GM23338 (cell line): Measurements from ENCODE around the gene MED27. TPM values are rescaled to one million over a fixed set of nuclear protein-coding genes. Genes with fewer than 3 reads are reported as not detected.

ENCODE experiments used
- ATAC-seq: fragments of 200-7000 bp; cut with Tn5 transposase; 3 replicates; pipeline ENCODE4 v1.9.1; 2020
- DNase-seq: peaks from one replicate; pipeline ENCODE4 v3.0.0-alpha.2; 2015; ENCODE audit warnings: low spot score
- H2AFZ ChIP-seq: fragments of 200-600 bp; sonication (generic); 2 replicates; pipeline ENCODE4 v1.8.0; 2016; ENCODE audit warnings: antibody characterized with exemption, mild to moderate bottlenecking, moderate library complexity
- H3F3A ChIP-seq: fragments of 200-600 bp; sonication (generic); replicated peaks from 2 replicates; pipeline ENCODE4 v1.8.0; 2017; ENCODE audit warnings: antibody characterized with exemption, mixed run types, low read depth
- H3K27ac ChIP-seq: fragments of 200-600 bp; sonication (generic); 2 replicates; pipeline ENCODE4 v1.6.1; 2016; ENCODE audit warnings: low read depth
- H3K27me3 ChIP-seq: fragments of 200-600 bp; sonication (generic); 2 replicates; pipeline ENCODE4 v1.8.0; 2016; ENCODE audit warnings: mild to moderate bottlenecking, mixed run types, moderate library complexity; ENCODE audit not compliant: insufficient read depth
- H3K36me3 ChIP-seq: fragments of 200-600 bp; sonication (generic); 2 replicates; pipeline ENCODE4 v1.8.0; 2016; ENCODE audit warnings: mild to moderate bottlenecking; ENCODE audit not compliant: insufficient read depth
- H3K4me1 ChIP-seq: fragments of 200-600 bp; sonication (generic); 2 replicates; pipeline ENCODE4 v1.8.0; 2016; ENCODE audit warnings: mild to moderate bottlenecking, moderate library complexity; ENCODE audit not compliant: insufficient read depth
- H3K4me2 ChIP-seq: fragments of 200-600 bp; sonication (generic); 2 replicates; pipeline ENCODE4 v1.7.1; 2017; ENCODE audit warnings: mixed run types
- H3K4me3 ChIP-seq: fragments of 200-600 bp; sonication (generic); 2 replicates; pipeline ENCODE4 v1.6.1; 2016; ENCODE audit warnings: mixed run types
- H3K79me2 ChIP-seq: fragments of 200-600 bp; sonication (generic); replicated peaks from 2 replicates; pipeline ENCODE4 v1.8.0; 2017; ENCODE audit warnings: mild to moderate bottlenecking; ENCODE audit not compliant: insufficient read depth
- H3K9me2 ChIP-seq: fragments of 200-600 bp; sonication (generic); 2 replicates; pipeline ENCODE4 v1.8.0; 2017; ENCODE audit not compliant: insufficient read depth
- H4K20me1 ChIP-seq: fragments of 200-600 bp; sonication (generic); replicated peaks from 2 replicates; pipeline ENCODE4 v1.8.0; 2017; ENCODE audit warnings: mild to moderate bottlenecking; ENCODE audit not compliant: insufficient read depth
- H3K27ac Mint-ChIP-seq: 2 replicates; pipeline ENCODE4 v1.8.0; 2020; ENCODE audit warnings: inconsistent platforms, mild to moderate bottlenecking, moderate library complexity, mixed read lengths
- H3K27me3 Mint-ChIP-seq: 3 replicates; pipeline ENCODE4 v1.8.0; 2022; ENCODE audit warnings: low read depth, mild to moderate bottlenecking, moderate library complexity, mixed read lengths, inconsistent platforms; ENCODE audit not compliant: insufficient read depth, poor library complexity
- H3K36me3 Mint-ChIP-seq: 3 replicates; pipeline ENCODE4 v1.8.0; 2021; ENCODE audit warnings: low read depth, mild to moderate bottlenecking, inconsistent platforms, moderate library complexity, mixed read lengths
- H3K4me1 Mint-ChIP-seq: 3 replicates; pipeline ENCODE4 v1.8.0; 2020; ENCODE audit warnings: mild to moderate bottlenecking, inconsistent platforms, mixed read lengths
- H3K4me3 Mint-ChIP-seq: 3 replicates; pipeline ENCODE4 v1.8.0; 2021; ENCODE audit warnings: moderate library complexity, mild to moderate bottlenecking, inconsistent platforms, mixed read lengths
- H3K9me3 Mint-ChIP-seq: 3 replicates; pipeline ENCODE4 v1.8.0; 2020; ENCODE audit warnings: moderate library complexity, mild to moderate bottlenecking, inconsistent platforms, mixed read lengths
- CREB1 ChIP-seq: fragments of 250-450 bp; sonication (Bioruptor Pico); IDR thresholded peaks from 2 replicates; pipeline ENCODE4 v1.5.0; 2020; ENCODE audit warnings: low read depth, mild to moderate bottlenecking, moderate library complexity
- CTCF ChIP-seq, 2 experiments: fragments of 200-600 bp in 1 of 2; sonication (generic) in 1 of 2; conservative IDR thresholded peaks; 2 replicates each; pipeline versions ENCODE4 v1.5.1 to v1.6.1; 2016 to 2017; ENCODE audit warnings: antibody characterized with exemption in 2 of 2, low read depth in 2 of 2, mild to moderate bottlenecking in 2 of 2, moderate library complexity in 1 of 2
- ETS1 ChIP-seq: IDR thresholded peaks from 2 replicates; pipeline ENCODE4 v1.6.1; 2016; ENCODE audit warnings: antibody characterized with exemption
- EZH2 ChIP-seq: fragments of 200-600 bp; sonication (generic); IDR thresholded peaks from one replicate; pipeline ENCODE4 v1.8.0; 2017; ENCODE audit warnings: antibody characterized with exemption, mild to moderate bottlenecking, low read depth; ENCODE audit not compliant: unreplicated experiment
- EZH2phosphoT487 ChIP-seq: fragments of 200-600 bp; sonication (generic); IDR thresholded peaks from one replicate; pipeline ENCODE4 v1.8.1; 2018; ENCODE audit warnings: antibody characterized with exemption; ENCODE audit not compliant: unreplicated experiment
- JUNB ChIP-seq: IDR thresholded peaks from one replicate; pipeline ENCODE4 v1.6.1; 2016; ENCODE audit warnings: antibody characterized with exemption; ENCODE audit not compliant: unreplicated experiment
- NANOG ChIP-seq: IDR thresholded peaks from 2 replicates; pipeline ENCODE4 v1.6.1; 2016; ENCODE audit warnings: antibody characterized with exemption, borderline replicate concordance
- POLR2AphosphoS5 ChIP-seq: IDR thresholded peaks from 2 replicates; pipeline ENCODE4 v1.6.1; 2016; ENCODE audit warnings: antibody characterized with exemption, low read depth
- STAT1 ChIP-seq: IDR thresholded peaks from one replicate; pipeline ENCODE4 v1.6.1; 2016; ENCODE audit warnings: antibody characterized with exemption; ENCODE audit not compliant: unreplicated experiment
- ZNF114 ChIP-seq: fragments of 250-450 bp; sonication (Bioruptor Pico); IDR thresholded peaks from 2 replicates; pipeline ENCODE4 v1.5.0; 2020; ENCODE audit warnings: mild to moderate bottlenecking, moderate library complexity
- ZNF331 ChIP-seq: fragments of 250-450 bp; sonication (Bioruptor Pico); IDR thresholded peaks from 2 replicates; pipeline ENCODE4 v1.5.0; 2020; ENCODE audit warnings: low read depth, mild to moderate bottlenecking, moderate library complexity
- ZNF462 ChIP-seq: fragments of 250-450 bp; sonication (Bioruptor Pico); IDR thresholded peaks from 2 replicates; pipeline ENCODE4 v1.5.0; 2020; ENCODE audit warnings: mild to moderate bottlenecking, moderate library complexity
- polyA plus RNA-seq: library from polyadenylated mRNA; unstranded; fragments of >200 nt; fragmentation: Nextera tagmentation; extraction: Ambion mirVana; gene quantifications from 2 replicates; pipeline ENCODE4 v1.2.1, GENCODE V29; 2016
- total RNA-seq: library from RNA; depleted of rRNA; stranded (reverse); fragments of >200 nt; shearing (Covaris generic); gene quantifications from 2 replicates; pipeline ENCODE4 v1.2.3, GENCODE V29; 2014
- TF ChIP-seq, protein P1 (sequence below): IDR thresholded peaks from one replicate; pipeline ENCODE4 v1.6.1; 2018; ENCODE audit warnings: antibody characterized with exemption; ENCODE audit not compliant: unreplicated experiment

The MED27 gene
- total and polyA plus RNA-seq, 2 experiments from 2014 or later, result 30.6 to 35.0 TPM

GRCh38 chr9:131854896-131855613 is 224.6 kb downstream of the MED27 start:
- Mint-ChIP-seq H3K36me3 (peaks cover 1% of the 10 kb centered on the region; the same call in 1 of the 3 replicates), H3K27ac (peak overlapping the region; percentile 17; the same call in 1 of the 2 replicates), H3K9me3 (no peaks in the 10 kb centered on the region), H3K27me3 (peaks cover 12% of the 10 kb centered on the region), H3K4me1 (peaks cover 25% of the 10 kb centered on the region), H3K4me3 (no peak overlapping the region)
- Histone ChIP-seq H3K4me3 (no peak overlapping the region), H4K20me1 (no peaks in the 10 kb centered on the region), H3K36me3 (no peaks in the 10 kb centered on the region), H3K27me3 (no peaks in the 10 kb centered on the region), H3K27ac (no peak overlapping the region), H3K4me2 (no peak overlapping the region), H3K79me2 (no peaks in the 10 kb centered on the region), H2AFZ (no peak overlapping the region), H3F3A (0 out of 2 replicates have a peak, but pooled peaks cover 5% of the 10 kb centered on the region), H3K9me2 (no peaks in the 10 kb centered on the region), H3K4me1 (peaks cover 10% of the 10 kb centered on the region; the same call in 1 of the 2 replicates)
- TF ChIP-seq ZNF331 (no peak), NANOG (no peak), EZH2 (no peak), CREB1 (CRISPR knock-in tag) (no peak), STAT1 (no peak), EZH2phosphoT487 (no peak), ZNF114 (CRISPR knock-in tag) (no peak), POLR2AphosphoS5 (no peak), ZNF462 (CRISPR knock-in tag) (no peak), CTCF (conservative IDR thresholded peaks at IDR 0.05; ENCODE audit: low read depth in 2 of 2) (no peak), JUNB (no peak), ETS1 (no peak)
- TF ChIP-seq, protein P1, sequence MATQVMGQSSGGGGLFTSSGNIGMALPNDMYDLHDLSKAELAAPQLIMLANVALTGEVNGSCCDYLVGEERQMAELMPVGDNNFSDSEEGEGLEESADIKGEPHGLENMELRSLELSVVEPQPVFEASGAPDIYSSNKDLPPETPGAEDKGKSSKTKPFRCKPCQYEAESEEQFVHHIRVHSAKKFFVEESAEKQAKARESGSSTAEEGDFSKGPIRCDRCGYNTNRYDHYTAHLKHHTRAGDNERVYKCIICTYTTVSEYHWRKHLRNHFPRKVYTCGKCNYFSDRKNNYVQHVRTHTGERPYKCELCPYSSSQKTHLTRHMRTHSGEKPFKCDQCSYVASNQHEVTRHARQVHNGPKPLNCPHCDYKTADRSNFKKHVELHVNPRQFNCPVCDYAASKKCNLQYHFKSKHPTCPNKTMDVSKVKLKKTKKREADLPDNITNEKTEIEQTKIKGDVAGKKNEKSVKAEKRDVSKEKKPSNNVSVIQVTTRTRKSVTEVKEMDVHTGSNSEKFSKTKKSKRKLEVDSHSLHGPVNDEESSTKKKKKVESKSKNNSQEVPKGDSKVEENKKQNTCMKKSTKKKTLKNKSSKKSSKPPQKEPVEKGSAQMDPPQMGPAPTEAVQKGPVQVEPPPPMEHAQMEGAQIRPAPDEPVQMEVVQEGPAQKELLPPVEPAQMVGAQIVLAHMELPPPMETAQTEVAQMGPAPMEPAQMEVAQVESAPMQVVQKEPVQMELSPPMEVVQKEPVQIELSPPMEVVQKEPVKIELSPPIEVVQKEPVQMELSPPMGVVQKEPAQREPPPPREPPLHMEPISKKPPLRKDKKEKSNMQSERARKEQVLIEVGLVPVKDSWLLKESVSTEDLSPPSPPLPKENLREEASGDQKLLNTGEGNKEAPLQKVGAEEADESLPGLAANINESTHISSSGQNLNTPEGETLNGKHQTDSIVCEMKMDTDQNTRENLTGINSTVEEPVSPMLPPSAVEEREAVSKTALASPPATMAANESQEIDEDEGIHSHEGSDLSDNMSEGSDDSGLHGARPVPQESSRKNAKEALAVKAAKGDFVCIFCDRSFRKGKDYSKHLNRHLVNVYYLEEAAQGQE, result no peak
- ATAC-seq (peak; percentile 13), DNase-seq (no peak)
